Measurements from ENCODE around the gene WWOX.

Gene WWOX

GRCh38 chr16:78483124-78483992, 383.9 kb downstream of the WWOX start:
- DNase-seq: no peak

- no peak for DNase-seq
Measured at GRCh38 chr16:78484509-78485058, 385.1 kb downstream of the WWOX start.

GRCh38 chr16:78485188-78485916, 385.9 kb downstream of the WWOX start:
- DNase-seq: no peak

GRCh38 chr16:78485917-78486257, 386.4 kb downstream of the WWOX start:
- DNase-seq: no peak

GRCh38 chr16:78487471-78487870, 388.0 kb downstream of the WWOX start:
- DNase-seq: no peak

- DNase-seq: no peak
Measured at GRCh38 chr16:78489072-78489471, 389.6 kb downstream of the WWOX start.

- no peak for DNase-seq
Measured at GRCh38 chr16:78489631-78490030, 390.2 kb downstream of the WWOX start.

- DNase-seq: no peak
Measured at GRCh38 chr16:78490431-78490830, 391.0 kb downstream of the WWOX start.

- no peak for DNase-seq
Measured at GRCh38 chr16:78490847-78491246, 391.4 kb downstream of the WWOX start.

GRCh38 chr16:78493573-78493972, 394.1 kb downstream of the WWOX start:
- DNase-seq: no peak

- no peak for DNase-seq
Measured at GRCh38 chr16:78494105-78494504, 394.7 kb downstream of the WWOX start.

GRCh38 chr16:78494674-78495073, 395.2 kb downstream of the WWOX start:
- no peak for DNase-seq

- DNase-seq: no peak
Measured at GRCh38 chr16:78496189-78496588, 396.7 kb downstream of the WWOX start.

GRCh38 chr16:78499399-78499798, 399.9 kb downstream of the WWOX start:
- DNase-seq: no peak

GRCh38 chr16:78500659-78501270, 401.3 kb downstream of the WWOX start:
- no peak for DNase-seq

GRCh38 chr16:78501744-78502143, 402.3 kb downstream of the WWOX start:
- DNase-seq: no peak

GRCh38 chr16:78502812-78503350, 403.4 kb downstream of the WWOX start:
- DNase-seq: no peak

- DNase-seq: peak; percentile 34
Measured at GRCh38 chr16:78503602-78504001, 404.1 kb downstream of the WWOX start.

GRCh38 chr16:78504401-78504851, 405.0 kb downstream of the WWOX start:
- no peak for DNase-seq

GRCh38 chr16:78505036-78505435, 405.6 kb downstream of the WWOX start:
- DNase-seq: no peak

- no peak for DNase-seq
Measured at GRCh38 chr16:78505544-78506366, 406.3 kb downstream of the WWOX start.
